ENCODE results near the gene GPR137B.
"Not testable (repeated sequence)": the region's sequence is repeated elsewhere in the genome, so short reads cannot be mapped to it uniquely, and the experiment has no call there.

Gene GPR137B

GRCh38 chr1:236155841-236156503, 13.6 kb downstream of the GPR137B start:
- no peak for DNase-seq (ENCODE audit: low read depth)
- no peak overlapping the region for H3K4me3 ChIP-seq (ENCODE audit: low read length)
- TF ChIP-seq CTCF (conservative IDR thresholded peaks at IDR 0.05; ENCODE audit: low read depth, low read length), result no peak

GRCh38 chr1:236156512-236157208, 14.3 kb downstream of the GPR137B start:
- H3K4me3 ChIP-seq (ENCODE audit: low read length), result no peak overlapping the region
- DNase-seq (ENCODE audit: low read depth), result no peak

GRCh38 chr1:236158072-236158471, 15.7 kb downstream of the GPR137B start:
- H3K4me3 ChIP-seq (ENCODE audit: low read length); DNase-seq (ENCODE audit: low read depth): not testable (repeated sequence)
- peak; percentile 13 for TF ChIP-seq CTCF (conservative IDR thresholded peaks at IDR 0.05; ENCODE audit: low read depth, low read length)

More at GRCh38 chr1:236156512-236157208, 14.3 kb downstream of the GPR137B start:
- TF ChIP-seq CTCF (conservative IDR thresholded peaks at IDR 0.05; ENCODE audit: low read depth, low read length), result no peak

GRCh38 chr1:236158719-236159118, 16.4 kb downstream of the GPR137B start:
- no peak overlapping the region for H3K4me3 ChIP-seq (ENCODE audit: low read length)
- DNase-seq (ENCODE audit: low read depth), result no peak
- no peak for TF ChIP-seq CTCF (conservative IDR thresholded peaks at IDR 0.05; ENCODE audit: low read depth, low read length)

GRCh38 chr1:236159704-236160539, 17.6 kb downstream of the GPR137B start:
- no peak for TF ChIP-seq CTCF (conservative IDR thresholded peaks at IDR 0.05; ENCODE audit: low read depth, low read length)
- H3K4me3 ChIP-seq (ENCODE audit: low read length), result no peak overlapping the region
- DNase-seq (ENCODE audit: low read depth), result no peak

GRCh38 chr1:236160540-236161127, 18.3 kb downstream of the GPR137B start:
- no peak for TF ChIP-seq CTCF (conservative IDR thresholded peaks at IDR 0.05; ENCODE audit: low read depth, low read length)
- no peak overlapping the region for H3K4me3 ChIP-seq (ENCODE audit: low read length)
- no peak for DNase-seq (ENCODE audit: low read depth)

Data from retinal pigment epithelial cell (primary cell).